HG03064 (cell line): Measurements from ENCODE around the gene SLC30A9.

Source experiments
- ATAC-seq: cut with Tn5 transposase; IDR thresholded peaks from one replicate; pipeline ENCODE4 v1.9.1; 2021; ENCODE audit warnings: low read depth; ENCODE audit not compliant: unreplicated experiment

Gene SLC30A9

GRCh38 chr4:42132099-42132498 is 141.8 kb downstream of the SLC30A9 start:
- no peak for ATAC-seq

DNA sequence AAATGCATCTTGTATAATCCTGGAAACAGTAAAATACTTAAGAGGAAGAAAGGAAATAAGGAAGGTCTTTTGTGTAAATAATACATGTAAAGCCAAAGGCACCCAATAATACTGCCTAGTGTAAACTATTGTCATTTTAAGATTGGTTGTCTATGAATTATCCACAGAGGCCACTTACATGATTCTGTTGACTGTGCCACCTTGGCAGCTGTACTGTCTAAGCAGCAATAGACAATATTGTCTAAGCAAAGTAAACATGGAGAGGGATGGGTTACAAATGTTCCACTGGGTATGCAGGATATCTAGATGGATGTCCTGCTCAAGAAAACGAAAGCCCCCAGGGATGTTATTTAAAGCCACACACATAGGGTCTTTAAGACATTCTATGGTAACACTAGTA is 142.7 kb downstream of the SLC30A9 start:
- no peak for ATAC-seq

DNA sequence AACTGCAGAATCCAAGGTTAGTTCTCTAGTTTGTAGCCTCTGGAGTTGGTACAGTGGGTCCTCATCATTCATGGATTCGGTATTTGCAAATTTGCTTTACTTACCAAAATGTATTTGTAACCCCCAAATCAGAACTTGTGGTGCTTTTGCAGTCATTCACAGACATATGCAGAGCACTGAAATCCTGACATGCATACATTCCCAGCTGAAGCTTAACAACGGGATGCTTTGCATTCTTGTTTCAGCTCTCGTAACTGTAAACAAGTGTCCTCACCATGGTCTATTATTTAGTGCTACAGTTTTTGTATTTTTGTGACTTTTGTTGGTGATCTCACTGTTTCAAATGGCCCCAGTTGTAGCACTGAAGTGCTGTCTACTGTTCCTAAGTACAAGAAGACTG is 146.0 kb downstream of the SLC30A9 start:
- no peak for ATAC-seq
